C4-2B (cell line): Measurements from ENCODE around the gene OR2V2.

ENCODE experiments used
- CTCF ChIP-seq: fragments of 450-650 bp; conservative IDR thresholded peaks from 2 replicates; pipeline ENCODE4 v1.5.1; 2017; ENCODE audit warnings: mild to moderate bottlenecking
- ZFX ChIP-seq: fragments of 450-650 bp; IDR thresholded peaks from 2 replicates; pipeline ENCODE4 v1.6.1; 2017

- TF ChIP-seq CTCF (no peak), ZFX (no peak)
Measured at GRCh38 chr5:181119105-181119504, 28.3 kb upstream of the OR2V2 start.
